Astrocyte (in vitro differentiated cells and primary cell): ENCODE measurements around the gene ST6GALNAC4. TPM values are rescaled to one million over a fixed set of nuclear protein-coding genes. Genes with fewer than 3 reads are reported as not detected.

ENCODE experiments used
- DNase-seq: peaks from one replicate; pipeline ENCODE4 v3.0.0-alpha.2; 2010; ENCODE audit warnings: low read depth
- FAIRE-seq: peaks from 2 replicates; lab custom pipeline; 2011; peaks lifted over from hg19 to GRCh38; lab: Jason Lieb, UNC
- H2AFZ ChIP-seq: 2 replicates; pipeline ENCODE4 v1.6.0; 2012; ENCODE audit warnings: low read depth, low read length, inconsistent platforms
- H3K27ac ChIP-seq: 2 replicates; pipeline ENCODE4 v1.5.1; 2011; ENCODE audit warnings: low read depth, low read length, inconsistent platforms
- H3K27me3 ChIP-seq: 2 replicates; pipeline ENCODE4 v1.6.0; 2011; ENCODE audit warnings: low read length, inconsistent platforms; ENCODE audit not compliant: insufficient read depth
- H3K36me3 ChIP-seq: 2 replicates; pipeline ENCODE4 v1.5.1; 2011; ENCODE audit warnings: low read length, inconsistent platforms; ENCODE audit not compliant: insufficient read depth
- H3K4me1 ChIP-seq: 2 replicates; pipeline ENCODE4 v1.5.1; 2011; ENCODE audit warnings: low read length, inconsistent platforms; ENCODE audit not compliant: insufficient read depth
- H3K4me2 ChIP-seq: 2 replicates; pipeline ENCODE4 v1.6.0; 2012; ENCODE audit warnings: low read length, inconsistent platforms
- H3K4me3 ChIP-seq: 2 replicates; pipeline ENCODE4 v1.5.1; 2011; ENCODE audit warnings: low read depth, mild to moderate bottlenecking, low read length, inconsistent platforms; ENCODE audit not compliant: insufficient read depth
- H3K79me2 ChIP-seq: 2 replicates; pipeline ENCODE4 v1.6.0; 2012; ENCODE audit warnings: mild to moderate bottlenecking, low read length, inconsistent platforms; ENCODE audit not compliant: insufficient read depth
- H3K9ac ChIP-seq: 2 replicates; pipeline ENCODE4 v1.6.0; 2012; ENCODE audit warnings: mild to moderate bottlenecking, low read length, inconsistent platforms
- H3K9me3 ChIP-seq: 2 replicates; pipeline ENCODE4 v1.5.1; 2012; ENCODE audit warnings: low read depth, mild to moderate bottlenecking, low read length, inconsistent platforms; ENCODE audit not compliant: insufficient read depth
- H4K20me1 ChIP-seq: 2 replicates; pipeline ENCODE4 v1.6.0; 2012; ENCODE audit warnings: low read length, inconsistent platforms; ENCODE audit not compliant: insufficient read depth
- H3K27ac Mint-ChIP-seq: one replicate; pipeline ENCODE4 v1.8.0; 2021; ENCODE audit warnings: mild to moderate bottlenecking, mixed read lengths; ENCODE audit not compliant: unreplicated experiment
- H3K27me3 Mint-ChIP-seq: one replicate; pipeline ENCODE4 v1.8.0; 2021; ENCODE audit warnings: low read depth, mixed read lengths; ENCODE audit not compliant: unreplicated experiment
- H3K36me3 Mint-ChIP-seq: one replicate; pipeline ENCODE4 v1.8.0; 2021; ENCODE audit warnings: low read depth, mixed read lengths; ENCODE audit not compliant: unreplicated experiment
- H3K4me1 Mint-ChIP-seq: one replicate; pipeline ENCODE4 v1.8.0; 2021; ENCODE audit warnings: low read depth, mixed read lengths; ENCODE audit not compliant: unreplicated experiment
- H3K4me3 Mint-ChIP-seq: one replicate; pipeline ENCODE4 v1.8.0; 2021; ENCODE audit warnings: mild to moderate bottlenecking, moderate library complexity, mixed read lengths; ENCODE audit not compliant: unreplicated experiment
- H3K9me3 Mint-ChIP-seq: one replicate; pipeline ENCODE4 v1.8.0; 2021; ENCODE audit warnings: mild to moderate bottlenecking, mixed read lengths; ENCODE audit not compliant: unreplicated experiment
- CTCF ChIP-seq: IDR thresholded peaks from 2 replicates; pipeline ENCODE4 v1.5.1; 2011; ENCODE audit warnings: low read depth, mild to moderate bottlenecking, inconsistent platforms, low read length, moderate library complexity; ENCODE audit not compliant: insufficient read depth
- EZH2 ChIP-seq: IDR thresholded peaks from 2 replicates; pipeline ENCODE4 v1.6.1; 2012; ENCODE audit warnings: mild to moderate bottlenecking, low read length, inconsistent platforms; ENCODE audit not compliant: insufficient read depth
- total RNA-seq: library from RNA; stranded (reverse); gene quantifications from 2 replicates; pipeline ENCODE4 v1.2.1, GENCODE V29; 2021

ST6GALNAC4 gene
- total RNA-seq, 1 donor from 2014 or later: 14.5 TPM

GRCh38 chr9:127876764-127877562, 39.9 kb downstream of the ST6GALNAC4 start:
- peaks cover 18% of the 10 kb centered on the region for H4K20me1 ChIP-seq
- Mint-ChIP-seq H3K27me3 (no peaks in the 10 kb centered on the region), H3K36me3 (peaks cover 4% of the 10 kb centered on the region), H3K9me3 (no peaks in the 10 kb centered on the region), H3K27ac (no peak overlapping the region), H3K4me3 (peak overlapping the region; percentile 83), H3K4me1 (peaks cover 11% of the 10 kb centered on the region)
- H3K4me3 ChIP-seq: peak overlapping the region; percentile 66
- H3K27ac ChIP-seq: no peak overlapping the region
- no peak for DNase-seq
- no peak for TF ChIP-seq CTCF
- TF ChIP-seq EZH2: no peak
- no peaks in the 10 kb centered on the region for H3K27me3 ChIP-seq
- H3K9ac ChIP-seq: peak overlapping the region; percentile 77
- peaks cover 20% of the 10 kb centered on the region for H3K79me2 ChIP-seq
- FAIRE-seq: no peak
- no peaks in the 10 kb centered on the region for H3K36me3 ChIP-seq
- peak overlapping the region; percentile 77 for H2AFZ ChIP-seq
- H3K4me1 ChIP-seq: peaks cover 40% of the 10 kb centered on the region
- peak overlapping the region; percentile 94 for H3K4me2 ChIP-seq
- H3K9me3 ChIP-seq: no peaks in the 10 kb centered on the region

- peaks cover 44% of the 10 kb centered on the region for H3K4me1 ChIP-seq
- H3K9me3 ChIP-seq: no peaks in the 10 kb centered on the region
- H3K36me3 ChIP-seq: no peaks in the 10 kb centered on the region
- Mint-ChIP-seq H3K27me3 (no peaks in the 10 kb centered on the region), H3K4me3 (peak overlapping the region; percentile 67), H3K27ac (peak overlapping the region; percentile 66), H3K9me3 (no peaks in the 10 kb centered on the region), H3K36me3 (peaks cover 10% of the 10 kb centered on the region), H3K4me1 (peaks cover 17% of the 10 kb centered on the region)
- no peaks in the 10 kb centered on the region for H3K27me3 ChIP-seq
- no peak for FAIRE-seq
- peak overlapping the region; percentile 51 for H3K9ac ChIP-seq
- no peak for DNase-seq
- no peak overlapping the region for H3K4me3 ChIP-seq
- no peak overlapping the region for H2AFZ ChIP-seq
- H3K27ac ChIP-seq: no peak overlapping the region
- TF ChIP-seq CTCF (no peak), EZH2 (no peak)
- peaks cover 20% of the 10 kb centered on the region for H3K79me2 ChIP-seq
- H3K4me2 ChIP-seq: peak overlapping the region; percentile 94
- H4K20me1 ChIP-seq: peaks cover 18% of the 10 kb centered on the region
Measured at GRCh38 chr9:127876026-127876763, 40.6 kb downstream of the ST6GALNAC4 start.
